K562 (cell line): ENCODE data around the gene PRM1. TPM values are rescaled to one million over a fixed set of nuclear protein-coding genes. Genes with fewer than 3 reads are reported as not detected.

Experiments used
- ARID3B ChIP-seq: fragments of 250-450 bp; sonication (Bioruptor Pico); IDR thresholded peaks from 2 replicates; pipeline ENCODE4 v1.4.0; 2020; ENCODE audit warnings: borderline replicate concordance
- BHLHE40 ChIP-seq: IDR thresholded peaks from 2 replicates; pipeline ENCODE4 v1.6.1; 2011; ENCODE audit warnings: low read length, improper control_type of control experiment
- CBX3 ChIP-seq, 2 experiments: IDR thresholded peaks; 1 replicate in 1 of 2; 2 replicates in 1 of 2; pipeline ENCODE4 v1.6.1; 2012; ENCODE audit warnings: inconsistent platforms in 2 of 2, low read length in 2 of 2, borderline replicate concordance in 1 of 2, control low read depth in 1 of 2
- FOXJ3 ChIP-seq: sonication (generic); formaldehyde crosslinking; IDR thresholded peaks from 2 replicates; pipeline ENCODE4 v1.4.0; 2020; ENCODE audit warnings: mild to moderate bottlenecking, missing genetic modification reagents
- KAT7 ChIP-seq: sonication (generic); formaldehyde crosslinking; IDR thresholded peaks from 2 replicates; pipeline ENCODE4 v1.8.0; 2022; ENCODE audit warnings: missing genetic modification reagents, mild to moderate bottlenecking, borderline replicate concordance
- NCOR1 ChIP-seq: fragments of 450-650 bp; IDR thresholded peaks from 2 replicates; pipeline ENCODE4 v1.6.1; 2016; ENCODE audit warnings: mild to moderate bottlenecking, moderate library complexity
- NR1H2 ChIP-seq: sonication (generic); formaldehyde crosslinking; IDR thresholded peaks from 2 replicates; pipeline ENCODE4 v1.4.0; 2020; ENCODE audit warnings: mild to moderate bottlenecking, missing genetic modification reagents
- RB1 ChIP-seq: fragments of 450-650 bp; IDR thresholded peaks from 2 replicates; pipeline ENCODE4 v1.6.1; 2017; ENCODE audit warnings: low read depth, mild to moderate bottlenecking
- SMAD1 ChIP-seq: fragments of 150-350 bp; IDR thresholded peaks from 2 replicates; pipeline ENCODE4 v1.6.1; 2014; ENCODE audit warnings: low read length, low read depth; ENCODE audit not compliant: partially characterized antibody
- SMARCA4 ChIP-seq: fragments of 450-650 bp; IDR thresholded peaks from 2 replicates; pipeline ENCODE4 v1.6.1; 2016
- SMARCE1 ChIP-seq: fragments of 450-650 bp; IDR thresholded peaks from 2 replicates; pipeline ENCODE4 v1.7.1; 2016; ENCODE audit warnings: mild to moderate bottlenecking
- SP1 ChIP-seq: sonication (generic); formaldehyde crosslinking; IDR thresholded peaks from 2 replicates; pipeline ENCODE4 v1.8.1; 2022; ENCODE audit warnings: mild to moderate bottlenecking, missing genetic modification reagents
- ZBTB2 ChIP-seq: fragments of 450-650 bp; IDR thresholded peaks from 2 replicates; pipeline ENCODE4 v1.6.1; 2016; ENCODE audit warnings: antibody characterized with exemption
- ZNF324 ChIP-seq: fragments of 250-450 bp; sonication (Bioruptor Pico); IDR thresholded peaks from 2 replicates; pipeline ENCODE4 v1.4.0; 2020; ENCODE audit warnings: mild to moderate bottlenecking
- ZNF592 ChIP-seq: fragments of 450-650 bp; IDR thresholded peaks from 2 replicates; pipeline ENCODE4 v1.6.1; 2017; ENCODE audit warnings: antibody characterized with exemption, mild to moderate bottlenecking
- polyA plus RNA-seq, 8 experiments: library from polyadenylated mRNA; depleted of rRNA in 4 of 8; stranded (reverse) in 5 of 8; unstranded in 3 of 8; fragments of >200 nt; fragmentation: Nextera tagmentation in 2 of 8; fragmentation: Illumina TruSeq in 1 of 8; extraction: Ambion mirVana in 2 of 8; extraction: Trizol in 1 of 8; gene quantifications; 2 replicates each; pipeline versions ENCODE4 v1.2.1 to v1.2.3, GENCODE V29; 2011 to 2014; ENCODE audit warnings: inconsistent platforms in 1 of 8, missing spikeins in 1 of 8
- total RNA-seq, 7 experiments: library from RNA; depleted of rRNA in 6 of 7; stranded (reverse); fragments of >200 nt in 6 of 7; fragmentation: Illumina TruSeq in 2 of 7; extraction: Trizol in 2 of 7; gene quantifications; 2 replicates each; pipeline versions ENCODE4 v1.2.1 to v1.2.3, GENCODE V29; 2011 to 2021; ENCODE audit warnings: low replicate concordance in 1 of 7
- TF ChIP-seq, protein P1 (sequence below): fragments of 250-450 bp; sonication (Bioruptor Pico); IDR thresholded peaks from 2 replicates; pipeline ENCODE4 v1.8.0; 2022; ENCODE audit warnings: inconsistent platforms, mild to moderate bottlenecking, moderate library complexity, borderline replicate concordance
- TF ChIP-seq, protein P2 (sequence below): sonication (generic); formaldehyde crosslinking; IDR thresholded peaks from 2 replicates; pipeline ENCODE4 v1.9.0; 2022; ENCODE audit warnings: mild to moderate bottlenecking, missing genetic modification reagents

The PRM1 gene
- total and polyA plus RNA-seq, 9 of the 15 experiments (the other 6 are each of a cell fraction or from before 2014, with no cell fraction given) = not detected

GRCh38 chr16:11251525-11252481, 29.3 kb downstream of the PRM1 start (continued):
- TF ChIP-seq ZNF592 = no peak
- TF ChIP-seq ZBTB2 = no peak
- peak; percentile 64 for TF ChIP-seq SMARCA4
- no peak for TF ChIP-seq NCOR1
- TF ChIP-seq SMARCE1 = peak; percentile 62; the same call in 1 of the 2 replicates
- TF ChIP-seq SMAD1 = no peak
- no peak for TF ChIP-seq ARID3B (CRISPR knock-in tag)
- TF ChIP-seq RB1 = 0 out of 2 replicates have a peak, but pooled peaks have one; percentile 40
- TF ChIP-seq, protein P1, sequence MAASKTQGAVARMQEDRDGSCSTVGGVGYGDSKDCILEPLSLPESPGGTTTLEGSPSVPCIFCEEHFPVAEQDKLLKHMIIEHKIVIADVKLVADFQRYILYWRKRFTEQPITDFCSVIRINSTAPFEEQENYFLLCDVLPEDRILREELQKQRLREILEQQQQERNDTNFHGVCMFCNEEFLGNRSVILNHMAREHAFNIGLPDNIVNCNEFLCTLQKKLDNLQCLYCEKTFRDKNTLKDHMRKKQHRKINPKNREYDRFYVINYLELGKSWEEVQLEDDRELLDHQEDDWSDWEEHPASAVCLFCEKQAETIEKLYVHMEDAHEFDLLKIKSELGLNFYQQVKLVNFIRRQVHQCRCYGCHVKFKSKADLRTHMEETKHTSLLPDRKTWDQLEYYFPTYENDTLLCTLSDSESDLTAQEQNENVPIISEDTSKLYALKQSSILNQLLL (CRISPR knock-in tag) = no peak
- TF ChIP-seq KAT7 (CRISPR knock-in tag) = peak; percentile 47; the same call in 1 of the 2 replicates
- TF ChIP-seq, protein P2, sequence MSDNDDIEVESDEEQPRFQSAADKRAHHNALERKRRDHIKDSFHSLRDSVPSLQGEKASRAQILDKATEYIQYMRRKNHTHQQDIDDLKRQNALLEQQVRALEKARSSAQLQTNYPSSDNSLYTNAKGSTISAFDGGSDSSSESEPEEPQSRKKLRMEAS (CRISPR knock-in tag) = peak; percentile 75
- no peak for TF ChIP-seq NR1H2
- no peak for TF ChIP-seq FOXJ3
- 0 out of 2 replicates have a peak, but pooled peaks have one; percentile 8 for TF ChIP-seq BHLHE40
- no peak for TF ChIP-seq SP1 (CRISPR knock-in tag)
- no peak for TF ChIP-seq ZNF324 (CRISPR knock-in tag)
- no peak for TF ChIP-seq CBX3 (IDR thresholded peaks at IDR 0.05; ENCODE audit: borderline replicate concordance in 1 of 2, low read length in 2 of 2)
